ENCODE results near the gene SMIM17.

DNA sequence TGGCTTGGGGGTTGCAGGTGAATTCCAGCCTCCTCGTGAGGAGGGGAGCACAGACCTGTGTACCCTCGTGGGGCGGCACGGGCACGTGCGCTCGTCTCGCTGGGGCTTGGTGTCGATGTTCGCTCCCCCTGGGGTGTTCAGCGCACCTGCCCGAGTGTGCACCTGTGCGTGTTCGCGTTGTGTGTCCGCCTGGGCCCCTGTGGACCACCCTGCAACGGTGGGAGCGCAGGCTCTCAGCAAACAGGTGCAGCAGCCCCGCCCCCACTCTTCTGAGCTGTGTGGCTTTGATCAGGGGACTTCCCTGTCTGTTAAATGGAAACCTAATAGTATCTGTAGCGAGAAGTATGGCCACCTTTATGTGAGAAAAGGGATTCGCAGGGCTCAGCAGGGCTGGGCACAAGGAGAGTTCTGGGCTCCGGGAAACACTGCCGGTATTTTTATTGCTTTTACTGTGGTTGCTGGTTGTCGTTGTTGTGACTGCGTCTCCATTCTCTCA lies 549 bp downstream of the SMIM17 start:
- TF ChIP-seq CHD2 (IDR thresholded peaks at IDR 0.05; ENCODE audit: low read length, partially characterized antibody) (no peak), CTCF (IDR thresholded peaks at IDR 0.05) (no peak), EP300 (IDR thresholded peaks at IDR 0.05; ENCODE audit: borderline replicate concordance in 1 of 2, low read depth in 1 of 2, low read length in 1 of 2) (no peak), ZBTB33 (IDR thresholded peaks at IDR 0.05; ENCODE audit: borderline replicate concordance, low read depth) (no peak), EZH2phosphoT487 (IDR thresholded peaks at IDR 0.05; ENCODE audit: borderline replicate concordance, low read depth) (no peak), YY1 (IDR thresholded peaks at IDR 0.05; ENCODE audit: low read depth) (no peak), NRF1 (IDR thresholded peaks at IDR 0.05; ENCODE audit: low read depth, low read length) (no peak), JUND (IDR thresholded peaks at IDR 0.05) (no peak)
- TF ChIP-seq, protein P1, sequence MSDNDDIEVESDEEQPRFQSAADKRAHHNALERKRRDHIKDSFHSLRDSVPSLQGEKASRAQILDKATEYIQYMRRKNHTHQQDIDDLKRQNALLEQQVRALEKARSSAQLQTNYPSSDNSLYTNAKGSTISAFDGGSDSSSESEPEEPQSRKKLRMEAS (IDR thresholded peaks at IDR 0.05; ENCODE audit: low read depth): no peak

Data from SK-N-SH (cell line).